Effector CD8-positive, alpha-beta T cell (primary cell): ENCODE measurements around the gene LTO1.
"Not testable (repeated sequence)": the region's sequence is repeated elsewhere in the genome, so short reads cannot be mapped to it uniquely, and the experiment has no call there.

Experiments
- DNase-seq: peaks from one replicate; lab custom pipeline; 2025; lab: John Stamatoyannopoulos, UW

LTO1 gene

DNA sequence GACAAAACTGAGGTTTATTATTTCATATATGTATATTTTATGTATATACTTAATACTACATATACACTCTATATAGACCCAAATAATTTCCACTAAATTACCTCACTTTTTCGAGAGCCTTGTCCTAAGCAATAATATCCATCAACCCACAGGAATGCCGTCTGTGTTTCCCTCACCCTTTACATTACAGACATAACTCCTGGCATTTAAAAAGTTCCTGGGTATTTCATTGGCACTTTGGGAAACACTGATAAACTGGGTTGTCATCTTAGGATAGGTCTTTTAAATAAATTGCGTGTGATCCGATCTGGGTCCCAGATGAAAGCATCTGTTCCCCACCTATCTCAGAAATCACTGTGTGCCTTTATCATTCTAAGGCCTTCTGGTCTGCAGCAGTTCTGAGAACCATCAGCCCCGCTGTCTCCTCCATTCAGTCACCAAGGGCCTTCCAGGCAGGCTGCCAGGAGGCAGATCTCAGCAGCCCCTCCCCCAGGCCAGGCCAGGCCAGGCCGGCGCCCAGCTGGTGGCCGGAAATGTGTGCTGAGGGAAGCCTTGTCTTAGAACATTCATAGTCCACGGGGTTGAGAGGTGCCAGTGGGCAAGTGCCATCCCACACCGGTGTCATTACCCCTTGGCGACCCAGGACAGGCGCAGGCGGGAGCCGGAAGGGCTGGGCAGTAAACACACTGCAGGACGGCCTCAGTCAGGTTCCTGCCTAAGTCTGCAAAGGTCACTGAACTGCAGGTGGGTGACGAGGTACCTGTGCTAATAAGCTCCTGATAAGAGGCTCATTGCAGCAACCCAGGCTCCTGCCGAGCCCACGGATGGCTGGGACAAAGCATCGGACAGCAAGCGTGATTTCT is 25.4 kb upstream of the LTO1 start:
- no peak for DNase-seq

GRCh38 chr11:69699213-69699612 is 24.1 kb upstream of the LTO1 start:
- DNase-seq = no peak

- no peak for DNase-seq
Observed at GRCh38 chr11:69698362-69698761, 23.2 kb upstream of the LTO1 start.

- no peak for DNase-seq
Observed at GRCh38 chr11:69697861-69698260, 22.7 kb upstream of the LTO1 start.

- no peak for DNase-seq
Observed at GRCh38 chr11:69697469-69697843, 22.3 kb upstream of the LTO1 start.

GRCh38 chr11:69696749-69697468 is 21.8 kb upstream of the LTO1 start:
- no peak for DNase-seq

DNA sequence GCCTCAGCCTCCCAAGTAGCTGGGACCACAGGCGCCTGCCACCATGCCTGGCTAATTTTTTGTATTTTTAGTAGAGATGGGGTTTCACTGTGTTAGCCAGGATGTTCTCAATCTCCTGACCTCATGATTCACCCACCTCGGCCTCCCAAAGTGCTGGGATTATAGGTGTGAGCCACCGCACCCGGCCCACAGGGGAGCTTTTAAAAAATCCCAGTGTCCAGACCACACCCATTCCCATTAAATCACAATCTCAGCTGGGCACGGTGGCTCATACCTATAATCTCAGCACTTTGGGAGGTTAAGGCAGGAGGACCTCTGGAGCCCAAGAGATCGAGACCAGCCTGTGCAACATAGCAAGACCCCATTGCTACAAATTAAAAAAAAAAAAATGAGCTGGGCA is 20.8 kb upstream of the LTO1 start:
- not testable (repeated sequence) for DNase-seq

- no peak for DNase-seq
Observed at GRCh38 chr11:69695581-69695980, 20.4 kb upstream of the LTO1 start.

- DNase-seq = no peak
Observed at GRCh38 chr11:69694781-69695180, 19.6 kb upstream of the LTO1 start.

DNA sequence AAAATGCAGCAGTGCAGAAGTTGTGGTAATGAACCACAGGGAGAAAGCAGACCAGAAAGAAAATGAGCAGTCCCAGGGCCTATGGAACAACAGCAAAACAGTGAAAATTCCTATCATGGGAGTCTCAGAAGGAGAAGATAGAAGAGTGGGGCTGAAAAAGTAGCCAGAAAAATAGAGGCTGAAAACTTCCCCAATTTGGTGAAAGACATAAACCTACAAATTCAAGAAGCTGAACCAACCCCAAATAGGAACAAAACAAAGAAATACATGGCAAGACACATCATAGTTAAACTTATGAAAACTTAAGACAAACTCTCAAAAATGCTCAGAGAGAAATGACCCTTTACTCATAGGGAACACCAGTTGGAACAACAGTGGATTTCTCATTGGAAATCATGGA is 17.3 kb upstream of the LTO1 start:
- DNase-seq = no peak

- DNase-seq = no peak
Observed at GRCh38 chr11:69691463-69691862, 16.3 kb upstream of the LTO1 start.

GRCh38 chr11:69689484-69690319 is 14.5 kb upstream of the LTO1 start:
- DNase-seq = no peak

GRCh38 chr11:69687969-69688771 is 13.0 kb upstream of the LTO1 start:
- DNase-seq = not testable (repeated sequence)

DNA sequence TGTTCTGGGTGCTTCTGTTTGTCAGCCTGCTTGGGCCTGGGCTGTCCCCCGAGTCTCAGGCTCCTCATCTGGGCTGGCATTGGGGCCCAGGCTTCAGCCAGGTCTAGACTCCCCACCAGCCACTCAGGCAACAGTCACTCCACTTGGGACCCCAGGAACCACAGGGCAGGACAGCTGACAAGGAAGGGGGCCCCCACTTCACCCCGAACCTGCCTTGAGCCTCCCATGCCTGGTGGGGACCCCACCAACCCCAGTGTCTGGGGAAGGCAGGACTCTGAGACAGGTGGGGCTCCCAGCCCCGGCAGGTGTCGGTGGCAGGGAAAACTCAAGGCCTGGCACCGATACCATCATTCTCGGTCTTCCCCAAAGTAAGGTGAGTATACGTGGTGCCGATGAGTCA is 11.7 kb upstream of the LTO1 start:
- no peak for DNase-seq

GRCh38 chr11:69686452-69686851 is 11.3 kb upstream of the LTO1 start:
- no peak for DNase-seq

DNA sequence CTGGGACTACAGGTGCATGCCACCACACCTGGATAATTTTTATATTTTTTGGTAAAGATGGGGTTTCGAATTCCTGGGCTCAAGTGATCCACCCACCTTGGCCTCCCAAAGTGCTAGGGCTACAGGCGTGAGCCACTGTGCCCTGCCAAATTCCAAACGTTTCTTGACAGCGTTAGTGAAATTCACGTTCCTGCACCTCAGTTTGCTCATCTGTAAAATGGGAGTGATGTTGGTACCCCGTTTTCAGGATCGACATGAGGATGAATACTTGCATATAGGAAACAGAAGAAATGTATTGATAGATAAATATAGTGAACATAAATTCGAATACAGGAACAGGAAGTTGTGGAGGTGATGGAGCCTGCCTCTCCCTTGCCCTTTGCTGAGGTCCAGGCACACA is 10.2 kb upstream of the LTO1 start:
- DNase-seq = no peak

- no peak for DNase-seq
Observed at GRCh38 chr11:69684651-69685050, 9.5 kb upstream of the LTO1 start.

GRCh38 chr11:69683764-69684333 is 8.7 kb upstream of the LTO1 start:
- no peak for DNase-seq

GRCh38 chr11:69682681-69683326 is 7.7 kb upstream of the LTO1 start:
- DNase-seq = no peak

GRCh38 chr11:69682221-69682620 is 7.1 kb upstream of the LTO1 start:
- DNase-seq = no peak

DNA sequence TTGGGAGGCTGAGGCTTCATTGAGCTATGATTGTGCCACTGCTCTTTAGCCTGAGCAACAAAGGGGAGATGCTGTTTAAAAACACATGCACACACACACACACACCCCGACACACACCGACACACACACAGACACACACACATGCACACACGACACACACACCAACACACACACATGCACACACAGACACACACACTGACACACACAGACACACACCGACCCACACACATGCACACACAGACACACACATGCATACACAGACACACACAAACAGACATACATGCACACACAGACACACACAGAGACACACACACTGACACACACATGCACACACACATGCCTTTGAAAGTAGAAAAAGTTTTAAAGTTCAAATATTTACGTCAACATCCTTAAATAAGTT is 5.5 kb upstream of the LTO1 start:
- no peak for DNase-seq
